ENCODE data around the gene TMTC2.

TMTC2 gene

DNA sequence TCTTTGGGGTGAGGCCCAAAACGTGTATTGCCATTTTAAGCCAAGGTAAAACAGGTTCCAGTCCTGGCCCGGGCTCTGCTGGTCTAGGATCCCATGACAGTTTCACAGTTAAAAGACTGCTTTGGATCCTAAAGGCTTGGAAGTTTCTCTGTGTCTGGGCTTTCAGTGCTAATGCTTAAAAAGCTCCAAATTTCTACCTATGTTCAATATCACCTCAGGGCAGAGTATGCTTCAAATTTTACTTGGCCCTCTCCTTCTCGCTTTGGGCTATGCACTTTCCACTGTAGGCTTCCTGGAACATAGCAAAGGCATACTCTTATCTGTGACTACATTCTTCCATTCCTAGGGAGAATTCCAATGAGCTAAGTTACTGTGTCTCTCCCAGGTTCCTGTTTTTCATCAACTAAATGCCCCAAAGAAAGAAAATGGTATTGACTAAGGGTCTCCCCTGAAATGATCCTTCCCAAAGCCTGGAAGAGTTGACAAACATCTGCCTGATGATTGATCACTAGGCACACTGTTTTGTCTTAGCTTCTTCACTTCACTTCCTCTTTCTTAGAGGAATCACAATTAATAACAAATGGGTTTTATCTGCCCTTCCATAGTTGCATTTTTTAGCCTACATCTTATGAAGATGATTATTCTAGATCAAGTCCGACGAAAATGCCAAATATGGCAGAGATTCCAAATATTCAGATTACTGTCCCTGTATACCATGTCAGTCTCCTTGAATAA lies 79.4 kb downstream of the TMTC2 start:
- no peak for DNase-seq (ENCODE audit: extremely low spot score)
- TF ChIP-seq, protein P1, sequence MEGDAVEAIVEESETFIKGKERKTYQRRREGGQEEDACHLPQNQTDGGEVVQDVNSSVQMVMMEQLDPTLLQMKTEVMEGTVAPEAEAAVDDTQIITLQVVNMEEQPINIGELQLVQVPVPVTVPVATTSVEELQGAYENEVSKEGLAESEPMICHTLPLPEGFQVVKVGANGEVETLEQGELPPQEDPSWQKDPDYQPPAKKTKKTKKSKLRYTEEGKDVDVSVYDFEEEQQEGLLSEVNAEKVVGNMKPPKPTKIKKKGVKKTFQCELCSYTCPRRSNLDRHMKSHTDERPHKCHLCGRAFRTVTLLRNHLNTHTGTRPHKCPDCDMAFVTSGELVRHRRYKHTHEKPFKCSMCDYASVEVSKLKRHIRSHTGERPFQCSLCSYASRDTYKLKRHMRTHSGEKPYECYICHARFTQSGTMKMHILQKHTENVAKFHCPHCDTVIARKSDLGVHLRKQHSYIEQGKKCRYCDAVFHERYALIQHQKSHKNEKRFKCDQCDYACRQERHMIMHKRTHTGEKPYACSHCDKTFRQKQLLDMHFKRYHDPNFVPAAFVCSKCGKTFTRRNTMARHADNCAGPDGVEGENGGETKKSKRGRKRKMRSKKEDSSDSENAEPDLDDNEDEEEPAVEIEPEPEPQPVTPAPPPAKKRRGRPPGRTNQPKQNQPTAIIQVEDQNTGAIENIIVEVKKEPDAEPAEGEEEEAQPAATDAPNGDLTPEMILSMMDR (IDR thresholded peaks at IDR 0.05; ENCODE audit: control extremely low read depth, extremely low read depth, low read depth, missing control alignments), result no peak
- ChIA-PET CTCF (interaction anchor here (1.4 to 3.1 kb wide), 5 partner anchors 7 to 80 kb away, joined by 3 to 10 read pairs (median 7); no protein-coding TSS in a partner anchor), POLR2A (no interaction called here)

- DNase-seq (ENCODE audit: extremely low spot score), result no peak
- ChIA-PET POLR2A (no interaction called here), CTCF (no interaction called here)
- TF ChIP-seq, protein P1 (IDR thresholded peaks at IDR 0.05; ENCODE audit: control extremely low read depth, extremely low read depth, low read depth, missing control alignments), result no peak
These were observed 88.0 kb downstream of the TMTC2 start for GRCh38 chr12:82774666-82775065.

DNA sequence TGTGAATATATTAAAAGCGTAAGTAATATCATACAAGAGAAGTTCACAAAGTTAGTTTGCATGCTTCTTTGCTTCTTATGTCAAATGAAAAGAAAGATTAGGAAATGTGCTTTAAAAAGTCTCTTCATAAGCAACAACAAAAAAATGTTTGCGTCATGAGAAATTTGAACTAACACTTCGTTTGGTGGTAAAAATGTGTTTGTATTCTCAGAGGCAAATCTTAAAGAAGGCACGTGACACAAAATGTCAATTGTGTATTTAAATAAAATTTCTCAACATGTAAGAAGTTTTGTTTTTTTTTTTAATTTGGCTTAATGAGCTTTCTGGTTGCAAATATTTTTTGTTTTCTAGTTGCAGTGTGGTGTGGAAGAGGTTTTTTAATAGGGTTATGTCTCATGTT lies 93.8 kb downstream of the TMTC2 start:
- DNase-seq (ENCODE audit: extremely low spot score), result no peak
- ChIA-PET CTCF (interaction anchor here (1.0 kb wide), 1 partner anchor 13 kb away, joined by 3 read pairs; no protein-coding TSS in a partner anchor), POLR2A (no interaction called here)
- TF ChIP-seq, protein P1 (IDR thresholded peaks at IDR 0.05; ENCODE audit: control extremely low read depth, extremely low read depth, low read depth, missing control alignments), result no peak

DNA sequence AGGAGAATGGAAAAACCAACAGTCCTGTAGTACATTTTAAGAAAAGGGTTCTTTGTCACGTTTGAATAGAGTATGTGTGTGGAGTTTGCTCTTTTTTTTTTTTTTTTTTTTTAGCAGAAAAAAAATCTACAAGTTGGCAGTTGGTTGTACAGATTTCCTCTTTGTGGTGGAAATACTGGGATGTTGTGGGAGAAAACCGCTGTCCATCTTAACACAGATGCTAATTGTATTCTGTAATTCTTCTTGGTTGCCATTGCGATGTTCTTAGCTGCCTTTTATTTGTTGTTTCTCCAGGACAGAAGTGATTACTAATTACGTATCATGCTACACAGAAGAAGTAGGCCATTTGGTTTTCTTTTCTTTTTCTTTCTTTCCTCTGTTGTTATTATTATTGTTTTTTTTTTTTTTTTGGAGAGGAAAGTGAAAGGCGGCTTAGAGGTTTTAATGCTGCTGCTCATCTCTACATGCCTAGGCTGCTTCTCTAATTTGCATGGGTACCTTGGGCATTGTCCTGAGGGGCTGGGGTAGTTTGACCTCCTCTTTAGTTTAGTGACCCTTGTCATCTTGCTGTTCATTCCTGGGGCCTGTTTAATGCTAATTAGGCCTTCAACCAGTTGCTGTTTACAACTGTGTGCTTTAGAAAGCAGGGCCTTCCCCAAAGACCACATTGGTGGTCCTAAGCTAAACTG lies 94.7 kb downstream of the TMTC2 start:
- CTCF ChIA-PET, result interaction anchor here (1.0 kb wide), 1 partner anchor 14 kb away, joined by 3 read pairs; no protein-coding TSS in a partner anchor
- POLR2A ChIA-PET, result no interaction called here
- DNase-seq (ENCODE audit: extremely low spot score), result no peak
- TF ChIP-seq, protein P1 (IDR thresholded peaks at IDR 0.05; ENCODE audit: control extremely low read depth, extremely low read depth, low read depth, missing control alignments), result no peak

DNA sequence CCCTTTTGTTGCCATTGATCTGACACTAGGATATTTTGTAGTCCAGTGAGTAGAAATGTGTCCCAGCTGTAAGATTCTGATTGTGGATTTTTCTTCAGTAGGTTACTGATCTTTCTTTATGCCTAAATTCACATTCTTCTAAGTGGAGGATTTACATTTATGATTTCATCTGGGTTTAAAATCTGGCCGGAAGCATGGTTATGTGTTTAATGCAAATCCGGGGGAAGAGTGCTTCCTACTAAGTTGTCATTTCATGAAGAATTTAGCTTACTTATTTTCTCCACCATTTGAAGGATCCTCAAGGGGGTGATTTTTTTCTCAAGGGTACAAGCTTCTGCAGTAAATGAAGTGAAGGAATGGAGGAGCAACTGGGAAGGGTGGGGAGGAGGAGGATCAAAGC lies 96.7 kb downstream of the TMTC2 start:
- ChIA-PET CTCF (interaction anchor here (0.9 to 1.9 kb wide), 2 partner anchors 7 to 15 kb away, joined by 3 to 5 read pairs; no protein-coding TSS in a partner anchor), POLR2A (no interaction called here)
- DNase-seq (ENCODE audit: extremely low spot score), result no peak
- TF ChIP-seq, protein P1 (IDR thresholded peaks at IDR 0.05; ENCODE audit: control extremely low read depth, extremely low read depth, low read depth, missing control alignments), result no peak

DNA sequence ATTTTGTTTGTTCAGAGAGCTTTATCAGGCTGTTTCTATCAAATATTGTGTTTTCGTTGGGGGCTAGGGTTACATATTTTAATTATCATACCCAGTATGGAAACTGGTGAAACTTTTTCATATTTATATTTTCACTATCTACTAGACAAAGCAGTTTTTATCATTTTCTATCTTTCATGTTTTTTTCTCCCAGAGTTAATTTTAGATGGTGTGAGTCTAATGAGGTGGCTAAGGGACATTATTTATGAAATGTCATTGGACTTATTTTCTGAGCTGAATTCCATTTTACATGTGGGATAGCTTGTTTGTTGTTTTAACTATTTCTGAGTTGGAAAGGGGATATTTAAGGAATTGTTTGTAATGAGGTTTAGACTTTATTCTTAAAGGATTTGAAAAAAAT lies 100.3 kb downstream of the TMTC2 start:
- ChIA-PET POLR2A (no interaction called here), CTCF (interaction anchor here (1.3 to 1.6 kb wide), 2 partner anchors 97 to 102 kb away, joined by 3 read pairs; no protein-coding TSS in a partner anchor)
- TF ChIP-seq, protein P1 (IDR thresholded peaks at IDR 0.05; ENCODE audit: control extremely low read depth, extremely low read depth, low read depth, missing control alignments), result no peak
- no peak for DNase-seq (ENCODE audit: extremely low spot score)

Data from GM10248 (cell line).